RWPE2 (cell line): ENCODE measurements around the gene SLC1A2.

ENCODE experiments used
- ATAC-seq: fragments of 200-7000 bp; cut with Tn5 transposase; 3 replicates; pipeline ENCODE4 v1.9.1; 2021; ENCODE audit warnings: low read depth
- DNase-seq: peaks from one replicate; pipeline ENCODE4 v3.0.0-alpha.2; 2020; ENCODE audit warnings: low spot score
- H3K27ac ChIP-seq: fragments of 450-650 bp; 2 replicates; pipeline ENCODE4 v1.5.1; 2017; ENCODE audit warnings: mild to moderate bottlenecking; ENCODE audit not compliant: poor library complexity, severe bottlenecking
- H3K27me3 ChIP-seq: fragments of 250-450 bp; sonication (Bioruptor Pico); 2 replicates; pipeline ENCODE4 v1.5.1; 2021; ENCODE audit warnings: mild to moderate bottlenecking, moderate library complexity; ENCODE audit not compliant: insufficient read depth, poor library complexity, severe bottlenecking
- H3K36me3 ChIP-seq: fragments of 250-450 bp; sonication (Bioruptor Pico); 2 replicates; pipeline ENCODE4 v1.5.1; 2020; ENCODE audit warnings: low read depth, mild to moderate bottlenecking, moderate library complexity
- H3K4me1 ChIP-seq: fragments of 250-450 bp; sonication (Bioruptor Pico); 2 replicates; pipeline ENCODE4 v1.5.1; 2021; ENCODE audit warnings: mild to moderate bottlenecking, moderate library complexity; ENCODE audit not compliant: insufficient read depth, poor library complexity, severe bottlenecking
- H3K4me3 ChIP-seq: fragments of 250-450 bp; sonication (Bioruptor Pico); 2 replicates; pipeline ENCODE4 v1.5.1; 2021; ENCODE audit warnings: mild to moderate bottlenecking, moderate library complexity; ENCODE audit not compliant: severe bottlenecking
- H3K9me3 ChIP-seq: fragments of 250-450 bp; sonication (Bioruptor Pico); 2 replicates; pipeline ENCODE4 v1.5.1; 2021; ENCODE audit warnings: mild to moderate bottlenecking, moderate library complexity; ENCODE audit not compliant: severe bottlenecking
- CTCF ChIP-seq: fragments of 450-650 bp; IDR thresholded peaks from one replicate; pipeline ENCODE4 v1.5.1; 2017; ENCODE audit warnings: mild to moderate bottlenecking, moderate library complexity; ENCODE audit not compliant: poor library complexity, severe bottlenecking

SLC1A2 gene

DNA sequence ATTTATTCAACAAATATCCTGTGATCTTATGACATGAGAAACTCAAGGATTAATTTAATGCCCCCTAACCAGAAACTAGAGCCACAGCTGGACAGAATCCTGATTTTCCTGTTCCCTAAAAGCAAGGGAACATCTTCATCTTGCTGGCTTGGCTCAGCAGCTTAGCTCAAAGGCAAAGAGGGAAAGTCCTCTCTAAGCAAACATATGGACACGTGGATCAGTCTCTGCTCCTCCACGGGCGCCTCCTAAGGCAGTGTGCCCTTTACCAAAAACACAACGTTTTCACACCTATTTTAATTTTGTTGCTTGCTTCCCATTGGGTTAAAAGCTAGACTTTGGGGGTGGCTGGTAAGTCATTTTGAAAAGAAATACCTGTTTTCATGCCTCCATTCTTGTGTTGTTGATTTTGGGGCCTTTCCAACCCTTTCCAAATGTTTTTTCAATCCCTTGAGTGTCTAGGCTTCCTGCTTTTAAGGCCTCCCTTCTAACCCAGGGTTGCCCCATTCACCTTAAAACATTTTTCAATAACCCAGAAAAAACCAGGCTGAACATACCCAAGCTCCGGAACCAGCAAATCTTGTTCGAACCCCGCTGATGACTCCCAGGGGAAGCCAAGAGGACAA lies 15.5 kb downstream of the SLC1A2 start:
- Histone ChIP-seq H3K36me3 (no peaks in the 10 kb centered on the region), H3K9me3 (no peaks in the 10 kb centered on the region), H3K27me3 (no peaks in the 10 kb centered on the region), H3K27ac (no peak overlapping the region), H3K4me1 (no peaks in the 10 kb centered on the region), H3K4me3 (no peak overlapping the region)
- no peak for TF ChIP-seq CTCF
- DNase-seq (no peak), ATAC-seq (no peak)

DNA sequence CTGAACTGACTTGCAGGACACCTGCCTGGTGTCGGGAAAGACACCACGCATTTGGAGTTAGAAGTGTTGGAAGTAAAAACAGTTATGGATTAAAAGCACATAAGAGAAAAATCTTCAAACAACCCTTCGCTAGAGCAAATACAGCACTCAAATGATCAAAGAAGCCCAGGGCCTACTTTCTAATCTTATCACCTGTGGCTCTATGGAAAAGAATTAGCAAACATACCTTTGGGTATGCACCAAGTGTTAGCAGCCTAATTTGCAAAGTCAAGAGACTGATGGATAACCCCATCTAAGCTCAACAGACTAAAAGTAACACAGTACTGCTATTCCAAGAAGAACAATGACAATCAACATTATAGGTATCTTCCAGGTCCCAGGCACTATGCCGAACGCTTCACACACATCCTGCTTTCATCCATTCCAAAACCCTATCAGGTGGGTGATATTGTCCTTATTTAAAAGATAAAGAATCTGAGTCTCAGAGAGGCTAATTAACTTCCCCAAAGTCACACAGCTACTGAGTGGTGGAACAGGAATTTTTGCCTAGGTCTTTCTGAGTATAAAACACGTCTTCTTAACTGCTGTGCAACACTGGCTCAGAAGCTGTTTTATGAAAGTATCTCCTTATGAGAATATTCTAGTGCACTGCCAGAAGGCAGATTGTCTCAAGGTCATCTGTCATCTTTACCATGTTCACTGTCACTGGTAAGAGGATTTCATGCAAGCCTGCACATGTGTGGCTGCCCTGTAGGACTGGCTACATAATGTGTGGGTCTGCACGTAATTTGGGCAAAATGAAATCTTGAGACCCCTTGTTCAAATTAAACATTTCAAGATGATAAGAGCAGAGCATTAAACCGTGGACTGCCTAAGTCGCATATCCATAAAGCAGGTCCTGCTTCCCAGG lies 16.4 kb downstream of the SLC1A2 start:
- H3K27ac ChIP-seq = no peak overlapping the region
- TF ChIP-seq CTCF = no peak
- H3K4me1 ChIP-seq = no peaks in the 10 kb centered on the region
- no peaks in the 10 kb centered on the region for H3K27me3 ChIP-seq
- DNase-seq (no peak), ATAC-seq (no peak)
- no peaks in the 10 kb centered on the region for H3K9me3 ChIP-seq
- no peaks in the 10 kb centered on the region for H3K36me3 ChIP-seq
- H3K4me3 ChIP-seq = no peak overlapping the region

DNA sequence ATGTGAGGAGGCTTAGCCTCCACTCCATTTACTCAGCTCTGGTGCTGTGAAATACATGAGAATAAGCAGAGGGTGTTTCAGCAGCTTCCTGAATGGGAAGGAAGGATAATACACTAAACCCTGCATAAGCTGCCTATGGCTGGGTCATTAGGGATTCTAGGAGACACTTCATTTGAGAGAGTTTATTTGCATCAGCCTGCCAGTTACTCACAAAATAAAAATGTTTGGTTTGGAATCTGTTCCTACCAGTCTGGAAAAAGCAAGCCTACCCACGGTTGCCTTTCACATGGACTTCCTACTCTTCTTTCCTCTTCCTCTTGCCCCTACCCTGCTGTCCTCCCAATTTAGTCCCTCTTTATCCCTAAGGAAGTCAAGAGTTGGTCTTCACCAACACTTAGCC lies 20.5 kb downstream of the SLC1A2 start:
- ATAC-seq = no peak
- no peak for TF ChIP-seq CTCF
- H3K27ac ChIP-seq = no peak overlapping the region
- no peaks in the 10 kb centered on the region for H3K9me3 ChIP-seq
- no peak for DNase-seq
- H3K4me1 ChIP-seq = no peaks in the 10 kb centered on the region
- no peak overlapping the region for H3K4me3 ChIP-seq
- H3K27me3 ChIP-seq = no peaks in the 10 kb centered on the region
- H3K36me3 ChIP-seq = no peaks in the 10 kb centered on the region

GRCh38 chr11:35394941-35395340 lies 24.4 kb downstream of the SLC1A2 start:
- DNase-seq = no peak

More at GRCh38 chr11:35394941-35395340, 24.4 kb downstream of the SLC1A2 start:
- Histone ChIP-seq H3K4me3 (no peak overlapping the region), H3K9me3 (no peaks in the 10 kb centered on the region), H3K27ac (no peak overlapping the region), H3K36me3 (no peaks in the 10 kb centered on the region), H3K4me1 (peaks cover 10% of the 10 kb centered on the region), H3K27me3 (no peaks in the 10 kb centered on the region)
- no peak for TF ChIP-seq CTCF
- ATAC-seq = no peak
